GM12891 (cell line): ENCODE results near the gene CETP.

ENCODE experiments used
- DNase-seq: peaks from one replicate; pipeline ENCODE4 v3.0.0; 2011; ENCODE audit warnings: low spot score; ENCODE audit not compliant: insufficient read length
- FAIRE-seq: peaks from 2 replicates; lab custom pipeline; 2011; peaks lifted over from hg19 to GRCh38; lab: Jason Lieb, UNC
- PAX5 ChIP-seq: IDR thresholded peaks from 2 replicates; pipeline ENCODE4 v1.6.1; 2011; ENCODE audit warnings: low read length, moderate library complexity, mild to moderate bottlenecking; ENCODE audit not compliant: insufficient read depth, severe bottlenecking
- POLR2A ChIP-seq: IDR thresholded peaks from 2 replicates; pipeline ENCODE4 v1.6.1; 2011; ENCODE audit warnings: low read depth, low read length, control low read depth
- POLR2AphosphoS5 ChIP-seq: IDR thresholded peaks from 2 replicates; pipeline ENCODE4 v1.6.1; 2011; ENCODE audit warnings: low read depth, low read length, control low read depth
- POU2F2 ChIP-seq: IDR thresholded peaks from 2 replicates; pipeline ENCODE4 v1.6.1; 2011; ENCODE audit warnings: low read depth, mild to moderate bottlenecking, control low read depth, low read length, moderate library complexity
- SPI1 ChIP-seq: IDR thresholded peaks from 2 replicates; pipeline ENCODE4 v1.6.1; 2011; ENCODE audit warnings: low read depth, low read length, control low read depth
- TAF1 ChIP-seq: IDR thresholded peaks from 2 replicates; pipeline ENCODE4 v1.6.1; 2011; ENCODE audit warnings: low read depth, low read length, control low read depth

The CETP gene

DNA sequence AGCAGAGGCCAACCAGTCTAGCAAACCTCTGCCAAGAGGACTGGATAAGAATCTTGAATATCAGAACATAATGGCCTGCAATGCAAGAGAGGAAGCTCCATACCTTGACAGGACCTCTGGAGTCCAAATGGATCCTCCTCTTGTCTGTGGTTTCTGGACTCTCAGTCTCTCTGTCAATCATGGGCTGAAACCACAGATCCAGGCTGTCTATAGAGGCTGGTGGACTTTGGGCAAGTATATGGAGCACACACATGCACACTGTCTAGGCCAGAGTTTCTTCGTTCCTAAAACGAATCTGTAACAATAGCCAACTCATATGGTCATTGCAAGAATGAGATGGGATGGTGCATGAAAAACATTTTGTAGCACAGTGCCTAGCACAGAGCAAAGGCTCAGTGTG lies 65.3 kb downstream of the CETP start:
- TF ChIP-seq POU2F2: no peak
- TF ChIP-seq TAF1: no peak
- no peak for TF ChIP-seq POLR2AphosphoS5
- no peak for TF ChIP-seq PAX5
- no peak for TF ChIP-seq SPI1
- no peak for TF ChIP-seq POLR2A
- DNase-seq: no peak
- no peak for FAIRE-seq

DNA sequence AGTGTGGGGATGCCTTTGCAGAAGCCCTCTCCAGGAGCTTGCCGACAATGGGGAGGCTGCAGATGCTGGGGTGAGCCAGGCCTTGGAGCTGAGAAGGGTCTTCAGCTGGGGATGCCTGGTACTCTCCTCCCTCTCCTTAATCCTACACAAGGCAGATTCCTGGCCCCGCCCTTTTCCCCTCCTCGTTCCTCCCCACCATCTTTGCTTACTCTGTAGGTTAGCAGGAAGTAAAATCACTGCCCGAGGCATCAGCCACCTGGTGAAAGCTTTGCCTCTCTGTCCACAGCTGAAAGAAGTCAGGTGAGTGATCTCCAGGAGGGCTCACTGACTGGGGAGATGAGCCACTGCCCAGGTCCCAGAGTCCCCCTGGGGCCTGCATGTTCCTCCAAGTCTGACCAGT lies 66.3 kb downstream of the CETP start:
- DNase-seq (no peak), FAIRE-seq (no peak)
- TF ChIP-seq TAF1 (no peak), PAX5 (no peak), POLR2AphosphoS5 (no peak), POU2F2 (no peak), POLR2A (no peak), SPI1 (no peak)

DNA sequence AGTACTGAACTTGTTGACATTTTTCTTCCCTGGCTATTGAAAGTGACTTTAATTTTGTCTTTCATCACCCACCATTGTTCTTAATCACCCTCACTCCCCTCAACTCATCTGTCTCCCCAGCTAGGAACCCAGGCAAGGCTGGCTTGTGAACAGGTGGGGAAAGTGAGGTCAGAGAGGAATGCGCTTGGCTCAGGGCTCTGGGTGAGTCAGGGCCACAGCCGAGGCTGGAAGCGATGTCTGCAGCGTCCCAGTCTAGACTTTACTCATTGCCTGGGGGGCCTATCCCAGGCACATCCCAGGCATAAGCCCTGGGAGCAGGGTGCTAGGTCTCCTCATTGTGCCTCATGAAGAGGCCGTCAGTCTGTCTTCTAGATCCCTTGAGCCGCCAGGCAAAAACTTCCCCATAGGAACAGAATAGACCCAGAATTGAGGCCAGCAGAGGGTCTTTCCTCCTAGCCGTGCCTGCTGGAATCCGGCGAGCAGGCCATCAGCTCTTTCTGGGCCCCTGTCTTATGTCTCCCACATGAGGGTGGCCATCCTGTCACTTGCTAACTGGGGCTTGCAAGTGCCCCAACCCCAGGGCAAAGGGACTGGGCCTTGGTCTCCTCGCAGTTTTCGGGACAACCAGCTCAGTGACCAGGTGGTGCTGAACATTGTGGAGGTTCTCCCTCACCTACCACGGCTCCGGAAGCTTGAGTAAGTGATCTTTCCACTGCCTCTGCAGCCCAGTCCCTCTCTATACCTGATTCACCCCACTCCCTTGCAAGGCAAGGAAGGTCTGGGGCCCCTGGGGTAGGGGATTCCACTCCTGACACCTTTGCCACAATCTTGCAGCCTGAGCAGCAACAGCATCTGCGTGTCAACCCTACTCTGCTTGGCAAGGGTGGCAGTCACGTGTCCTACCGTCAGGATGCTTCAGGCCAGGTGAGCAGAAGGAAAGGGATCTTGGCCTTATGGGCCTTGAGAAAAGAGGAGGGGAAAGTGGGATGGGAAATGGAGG lies 67.7 kb downstream of the CETP start:
- FAIRE-seq (no peak), DNase-seq (no peak)
- TF ChIP-seq SPI1 (no peak), TAF1 (no peak), POLR2A (no peak), PAX5 (no peak), POLR2AphosphoS5 (no peak), POU2F2 (no peak)

DNA sequence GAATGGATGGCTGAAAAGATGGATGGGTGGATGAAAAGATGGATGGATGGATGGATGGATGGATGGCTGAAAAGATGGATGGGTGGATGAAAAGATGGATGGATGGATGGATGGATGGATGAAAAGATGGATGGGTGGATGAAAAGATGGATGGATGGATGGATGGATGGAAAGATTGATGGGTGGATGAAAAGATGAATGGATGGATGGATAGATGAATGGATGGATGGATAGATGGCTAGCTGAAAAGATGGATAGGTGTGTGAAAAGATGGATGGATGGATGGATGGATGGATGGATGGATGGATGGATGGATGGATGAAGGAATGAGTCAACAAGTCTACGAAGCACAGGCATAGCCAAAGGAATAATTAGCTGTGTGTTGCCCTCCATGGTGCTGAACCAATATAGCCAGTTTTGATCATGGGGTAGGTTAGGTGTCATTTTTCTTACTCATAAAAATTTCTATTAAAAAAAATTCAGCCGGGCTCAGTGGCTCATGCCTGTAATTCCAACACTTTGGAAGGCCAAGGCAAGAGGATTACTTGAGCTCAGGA lies 68.7 kb downstream of the CETP start:
- no peak for FAIRE-seq
- DNase-seq: no peak
- TF ChIP-seq TAF1 (no peak), POLR2AphosphoS5 (no peak), PAX5 (no peak), POU2F2 (no peak), POLR2A (no peak)

DNA sequence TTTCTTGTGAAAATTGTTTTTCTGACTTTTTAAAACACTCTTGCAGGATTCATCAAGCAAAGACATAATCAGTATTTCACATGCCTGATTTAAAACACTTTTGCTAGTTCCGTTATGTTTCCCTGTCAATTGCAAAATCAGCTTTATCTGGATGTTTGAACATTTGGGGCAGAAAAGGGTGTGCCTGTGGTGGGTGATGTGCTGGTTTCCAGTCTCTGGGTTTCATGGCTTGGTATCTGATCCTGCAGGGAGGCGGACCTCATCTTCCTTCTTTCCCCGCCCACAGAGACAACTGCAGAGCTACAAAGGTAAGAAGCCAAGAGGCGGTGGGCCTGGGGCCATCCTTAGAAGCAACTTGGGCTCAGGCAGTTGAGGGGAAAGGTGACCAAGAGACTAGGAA lies 69.4 kb downstream of the CETP start:
- DNase-seq (no peak), FAIRE-seq (no peak)
- TF ChIP-seq SPI1 (no peak), POLR2A (no peak), TAF1 (no peak)

DNA sequence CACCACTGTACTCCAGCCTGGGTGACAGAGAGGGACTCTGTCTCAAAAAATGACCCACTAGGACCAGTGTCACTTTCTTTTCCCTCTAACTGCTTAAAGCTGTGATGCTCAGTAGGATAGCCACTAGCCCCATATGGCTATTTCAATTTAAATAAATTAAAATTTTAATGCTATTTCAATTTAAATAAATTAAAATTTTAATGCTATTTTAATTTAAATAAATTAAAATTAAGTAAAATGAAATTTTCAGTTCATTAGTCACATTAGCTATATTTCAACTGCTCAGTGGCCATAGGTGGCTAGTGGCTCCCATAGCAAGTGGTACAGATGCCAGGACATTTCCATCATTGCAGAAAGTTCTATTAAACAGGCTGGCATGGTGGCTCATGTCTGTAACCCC lies 70.6 kb downstream of the CETP start:
- TF ChIP-seq POLR2AphosphoS5: no peak
- no peak for TF ChIP-seq TAF1
- TF ChIP-seq PAX5: no peak
- TF ChIP-seq POLR2A: no peak
- no peak for TF ChIP-seq SPI1
- TF ChIP-seq POU2F2: no peak
- DNase-seq (no peak), FAIRE-seq (no peak)

DNA sequence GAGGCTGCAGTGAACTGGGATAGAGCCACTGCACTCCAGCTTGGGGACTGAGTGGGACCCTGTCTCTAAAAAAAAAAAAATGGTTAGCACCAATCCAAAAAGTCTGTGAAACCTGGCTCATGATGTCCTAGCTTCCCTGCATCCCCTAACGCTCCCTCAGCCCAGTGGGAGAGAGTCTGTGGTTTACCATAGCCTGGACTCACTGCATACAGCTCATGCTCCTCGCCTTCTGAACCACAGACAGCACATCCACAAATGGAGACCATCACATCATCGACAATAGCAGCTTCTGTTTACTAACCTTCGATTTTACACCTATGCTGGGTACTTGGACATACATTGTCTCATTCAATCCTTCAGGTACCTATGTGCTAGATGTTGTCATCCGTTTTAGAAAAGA lies 71.2 kb downstream of the CETP start:
- TF ChIP-seq POLR2A (no peak), POU2F2 (no peak), POLR2AphosphoS5 (no peak), PAX5 (no peak), SPI1 (no peak), TAF1 (no peak)
- FAIRE-seq: no peak
- DNase-seq: no peak
